CD4-positive, alpha-beta T cell (primary cell): ENCODE results near the gene KLK2. TPM values are rescaled to one million over a fixed set of nuclear protein-coding genes. Genes with fewer than 3 reads are reported as not detected.

ENCODE experiments used
- ATAC-seq: fragments of 200-7000 bp; cut with Tn5 transposase; one replicate; pipeline ENCODE4 v1.10.0; 2022; ENCODE audit warnings: mild to moderate bottlenecking; ENCODE audit not compliant: poor library complexity
- CTCF ChIA-PET: fragments of 350-600 bp; sonication (Branson Sonifier 250); formaldehyde crosslinking; loops from one replicate; lab custom pipeline; 2021; ENCODE audit warnings: antibody characterized with exemption, inconsistent platforms; lab: Charles Lee
- POLR2A ChIA-PET: fragments of 350-600 bp; sonication (Branson Sonifier 250); formaldehyde crosslinking; loops from one replicate; lab custom pipeline; 2021; ENCODE audit warnings: antibody characterized with exemption, inconsistent platforms; lab: Charles Lee
- DNase-seq, 14 experiments: peaks; one replicate each; pipeline ENCODE4 v3.0.0-alpha.2; 2013 to 2020; ENCODE audit warnings: mixed read lengths in 2 of 14
- H3K27ac ChIP-seq, 2 donors: one replicate each; pipeline versions ENCODE4 v1.5.1 to v1.7.0; 2013; ENCODE audit warnings: low read length in 2 of 2, low read depth in 1 of 2, mild to moderate bottlenecking in 1 of 2
- H3K27me3 ChIP-seq, 2 experiments: 1 replicate in 1 of 2; 2 replicates in 1 of 2; pipeline versions ENCODE4 v1.6.1 to v1.7.0; 2013; ENCODE audit warnings: low read length in 2 of 2, control low read depth in 1 of 2, mild to moderate bottlenecking in 1 of 2, moderate library complexity in 1 of 2; ENCODE audit not compliant: insufficient read depth in 2 of 2, control insufficient read depth in 1 of 2
- H3K36me3 ChIP-seq: one replicate; pipeline ENCODE4 v1.6.1; 2013; ENCODE audit warnings: low read length, control low read depth; ENCODE audit not compliant: insufficient read depth
- H3K4me1 ChIP-seq: one replicate; pipeline ENCODE4 v1.6.1; 2013; ENCODE audit warnings: low read length, control low read depth; ENCODE audit not compliant: insufficient read depth
- H3K4me3 ChIP-seq: one replicate; pipeline ENCODE4 v1.5.1; 2013; ENCODE audit warnings: mild to moderate bottlenecking, low read length, moderate library complexity
- H3K9me3 ChIP-seq, 2 experiments: 1 replicate in 1 of 2; 2 replicates in 1 of 2; pipeline versions ENCODE4 v1.6.1 to v1.7.0; 2013; ENCODE audit warnings: low read length in 2 of 2, mild to moderate bottlenecking in 2 of 2, control low read depth in 1 of 2, moderate library complexity in 1 of 2; ENCODE audit not compliant: control insufficient read depth in 1 of 2, insufficient read depth in 1 of 2
- H3K27ac Mint-ChIP-seq: one replicate; pipeline ENCODE4 v1.8.0; 2020; ENCODE audit warnings: mixed read lengths
- H3K27me3 Mint-ChIP-seq: one replicate; pipeline ENCODE4 v1.8.0; 2021; ENCODE audit warnings: mixed read lengths
- H3K36me3 Mint-ChIP-seq: one replicate; pipeline ENCODE4 v1.8.0; 2021; ENCODE audit warnings: low read depth, mixed read lengths
- H3K4me1 Mint-ChIP-seq: one replicate; pipeline ENCODE4 v1.8.0; 2021; ENCODE audit warnings: low read depth, mixed read lengths
- H3K4me3 Mint-ChIP-seq: one replicate; pipeline ENCODE4 v1.8.0; 2020; ENCODE audit warnings: mild to moderate bottlenecking, mixed read lengths
- H3K9me3 Mint-ChIP-seq: one replicate; pipeline ENCODE4 v1.8.0; 2020; ENCODE audit warnings: mixed read lengths
- CTCF ChIP-seq: fragments of 200-600 bp; IDR thresholded peaks from one replicate; pipeline ENCODE4 v1.8.0; 2022; ENCODE audit warnings: antibody characterized with exemption, mild to moderate bottlenecking
- intact Hi-C, 2 experiments: fragments of 100-400 bp; cut with DNase I in 1 of 2; cut with micrococcal nuclease in 1 of 2; formaldehyde crosslinking; loops; one replicate each; pipeline versions ENCODE4 v1.15.1 to v1.9.0; 2023 to 2025; cut with DNase I, micrococcal nuclease
- polyA plus RNA-seq, 2 donors: library from polyadenylated mRNA; unstranded; fragments of 120-200 nt; gene quantifications; one replicate each; pipeline ENCODE4 v1.2.1, GENCODE V29; 2013
- total RNA-seq, 174 experiments: library from RNA in 2 of 174; stranded (reverse) in 2 of 174; gene quantifications; one replicate each; pipeline ENCODE4 v1.2.3 and lab custom pipeline; 2021 to 2026

The KLK2 gene
- not detected for total RNA-seq
- not detected for polyA plus RNA-seq (2013, experiment 1 of 2)
- polyA plus RNA-seq (2013, experiment 2 of 2): not detected
- total RNA-seq (lab: John Stamatoyannopoulos, UW): 0 to 0.28 (median 0) reads per million in 172 experiments

GRCh38 chr19:50873056-50873455 is at the start of gene KLK2:
TSS of gene KLK2 (plus strand) at chr19:50873439. CDS start at chr19:50873474, 35 bp downstream.
- ChIA-PET POLR2A (no interaction called here), CTCF (no interaction called here)
- Mint-ChIP-seq H3K9me3 (no peaks in the 10 kb centered on the region), H3K27me3 (peaks cover 41% of the 10 kb centered on the region), H3K4me1 (no peaks in the 10 kb centered on the region), H3K27ac (no peak within 1 kb of the TSS), H3K4me3 (no peak within 1 kb of the TSS), H3K36me3 (no peaks in the 10 kb centered on the region)
- peaks cover 0 to 7% of the 10 kb centered on the region in 2 experiments for H3K9me3 ChIP-seq
- ATAC-seq: no peak
- intact Hi-C loops: no loop called here
- H3K27ac ChIP-seq: no peak within 1 kb of the TSS
- no peak within 1 kb of the TSS for H3K4me3 ChIP-seq
- peaks cover 9 to 43% of the 10 kb centered on the region in 2 experiments for H3K27me3 ChIP-seq
- H3K36me3 ChIP-seq: no peaks in the 10 kb centered on the region
- H3K4me1 ChIP-seq: no peaks in the 10 kb centered on the region
- DNase-seq: no peak
- no peak for TF ChIP-seq CTCF

- Mint-ChIP-seq H3K4me3 (no peak overlapping the region), H3K27ac (no peak overlapping the region), H3K27me3 (peaks cover 64% of the 10 kb centered on the region), H3K9me3 (no peaks in the 10 kb centered on the region), H3K4me1 (no peaks in the 10 kb centered on the region), H3K36me3 (no peaks in the 10 kb centered on the region)
- no peaks in the 10 kb centered on the region for H3K4me1 ChIP-seq
- ATAC-seq (no peak), DNase-seq (no peak)
- H3K4me3 ChIP-seq: no peak overlapping the region
- H3K27ac ChIP-seq: no peak overlapping the region
- intact Hi-C loops: no loop called here
- no peak for TF ChIP-seq CTCF
- no peaks in the 10 kb centered on the region for H3K36me3 ChIP-seq
- ChIA-PET CTCF (no interaction called here), POLR2A (no interaction called here)
- peaks cover 4 to 14% of the 10 kb centered on the region in 2 experiments for H3K27me3 ChIP-seq
- peaks cover 0 to 9% of the 10 kb centered on the region in 2 experiments for H3K9me3 ChIP-seq
Measured at GRCh38 chr19:50826492-50827240, 46.6 kb upstream of the KLK2 start.

- Histone ChIP-seq H3K4me1 (no peaks in the 10 kb centered on the region), H3K4me3 (no peak overlapping the region), H3K27me3 (peaks cover 2 to 13% of the 10 kb centered on the region in 2 experiments), H3K36me3 (no peaks in the 10 kb centered on the region), H3K27ac (no peak overlapping the region), H3K9me3 (peaks cover 0 to 8% of the 10 kb centered on the region in 2 experiments)
- Mint-ChIP-seq H3K4me1 (no peaks in the 10 kb centered on the region), H3K36me3 (no peaks in the 10 kb centered on the region), H3K27me3 (peaks cover 61% of the 10 kb centered on the region), H3K9me3 (no peaks in the 10 kb centered on the region), H3K27ac (no peak overlapping the region), H3K4me3 (no peak overlapping the region)
- no peak for ATAC-seq
- intact Hi-C loops: no loop called here
- DNase-seq: no peak
- POLR2A ChIA-PET: no interaction called here
- CTCF ChIA-PET: no interaction called here
- no peak for TF ChIP-seq CTCF
Measured at GRCh38 chr19:50827476-50827875, 45.8 kb upstream of the KLK2 start.
